Dendritic cell treated with granulocyte-macrophage colony-stimulating factor and Interleukin-4, amounts not matched to agents 40 ng/mL and 50 ng/mL, for 4 days (primary cell): Measurements from ENCODE around the gene GREB1.

ENCODE experiments used
- H3K27ac Mint-ChIP-seq: one replicate; pipeline ENCODE4 v1.8.0; 2022; ENCODE audit warnings: mild to moderate bottlenecking, mixed read lengths
- H3K27me3 Mint-ChIP-seq: one replicate; pipeline ENCODE4 v1.8.0; 2022; ENCODE audit warnings: mild to moderate bottlenecking, mixed read lengths
- H3K36me3 Mint-ChIP-seq: one replicate; pipeline ENCODE4 v1.8.0; 2022; ENCODE audit warnings: low read depth, mixed read lengths
- H3K4me1 Mint-ChIP-seq: one replicate; pipeline ENCODE4 v1.8.0; 2022; ENCODE audit warnings: low read depth, mixed read lengths
- H3K4me3 Mint-ChIP-seq: one replicate; pipeline ENCODE4 v1.8.0; 2022; ENCODE audit warnings: mild to moderate bottlenecking, moderate library complexity, mixed read lengths
- H3K9me3 Mint-ChIP-seq: one replicate; pipeline ENCODE4 v1.8.0; 2022; ENCODE audit warnings: mixed read lengths
- intact Hi-C: fragments of 100-400 bp; cut with micrococcal nuclease; formaldehyde crosslinking; loops from one replicate; pipeline ENCODE4 v1.15.0; 2022

Gene GREB1

GRCh38 chr2:11554399-11554716, 20.5 kb downstream of the GREB1 start:
- peaks cover 12% of the 10 kb centered on the region for H3K4me1 Mint-ChIP-seq

GRCh38 chr2:11556101-11556806, 22.4 kb downstream of the GREB1 start:
- intact Hi-C loops: no loop called here
- H3K4me1 Mint-ChIP-seq: peaks cover 12% of the 10 kb centered on the region
- peaks cover 64% of the 10 kb centered on the region for H3K27me3 Mint-ChIP-seq
- H3K27ac Mint-ChIP-seq: no peak overlapping the region
- no peaks in the 10 kb centered on the region for H3K36me3 Mint-ChIP-seq
- H3K9me3 Mint-ChIP-seq: no peaks in the 10 kb centered on the region
- H3K4me3 Mint-ChIP-seq: no peak overlapping the region

More at GRCh38 chr2:11554399-11554716, 20.5 kb downstream of the GREB1 start:
- H3K36me3 Mint-ChIP-seq: no peaks in the 10 kb centered on the region
- intact Hi-C loops: no loop called here
- H3K4me3 Mint-ChIP-seq: no peak overlapping the region
- H3K27ac Mint-ChIP-seq: no peak overlapping the region
- no peaks in the 10 kb centered on the region for H3K9me3 Mint-ChIP-seq
- H3K27me3 Mint-ChIP-seq: peaks cover 64% of the 10 kb centered on the region

- Mint-ChIP-seq H3K36me3 (no peaks in the 10 kb centered on the region), H3K27ac (no peak overlapping the region), H3K27me3 (peaks cover 47% of the 10 kb centered on the region), H3K9me3 (no peaks in the 10 kb centered on the region), H3K4me1 (peaks cover 12% of the 10 kb centered on the region), H3K4me3 (no peak overlapping the region)
- intact Hi-C loops: no loop called here
Measured at GRCh38 chr2:11558214-11558886, 24.5 kb downstream of the GREB1 start.

- Mint-ChIP-seq H3K27me3 (peaks cover 43% of the 10 kb centered on the region), H3K36me3 (no peaks in the 10 kb centered on the region), H3K4me3 (no peak overlapping the region), H3K9me3 (no peaks in the 10 kb centered on the region), H3K27ac (no peak overlapping the region), H3K4me1 (peaks cover 3% of the 10 kb centered on the region)
- intact Hi-C loops: no loop called here
Measured at GRCh38 chr2:11559066-11559785, 25.4 kb downstream of the GREB1 start.

GRCh38 chr2:11559786-11560155, 25.9 kb downstream of the GREB1 start:
- Mint-ChIP-seq H3K9me3 (no peaks in the 10 kb centered on the region), H3K27ac (no peak overlapping the region), H3K4me3 (no peak overlapping the region), H3K27me3 (peaks cover 42% of the 10 kb centered on the region), H3K4me1 (no peaks in the 10 kb centered on the region), H3K36me3 (no peaks in the 10 kb centered on the region)
- intact Hi-C loops: no loop called here

- Mint-ChIP-seq H3K27me3 (peaks cover 34% of the 10 kb centered on the region), H3K9me3 (no peaks in the 10 kb centered on the region), H3K4me3 (no peak overlapping the region), H3K4me1 (no peaks in the 10 kb centered on the region), H3K36me3 (no peaks in the 10 kb centered on the region), H3K27ac (no peak overlapping the region)
- intact Hi-C loops: no loop called here
Measured at GRCh38 chr2:11560806-11561205, 27.0 kb downstream of the GREB1 start.

- no peak overlapping the region for H3K4me3 Mint-ChIP-seq
- no peaks in the 10 kb centered on the region for H3K36me3 Mint-ChIP-seq
- H3K4me1 Mint-ChIP-seq: no peaks in the 10 kb centered on the region
- H3K9me3 Mint-ChIP-seq: no peaks in the 10 kb centered on the region
- no peak overlapping the region for H3K27ac Mint-ChIP-seq
- intact Hi-C loops: no loop called here
- H3K27me3 Mint-ChIP-seq: peaks cover 24% of the 10 kb centered on the region
Measured at GRCh38 chr2:11562011-11562410, 28.2 kb downstream of the GREB1 start.

- Mint-ChIP-seq H3K4me1 (no peaks in the 10 kb centered on the region), H3K4me3 (no peak overlapping the region), H3K36me3 (no peaks in the 10 kb centered on the region), H3K27ac (no peak overlapping the region), H3K9me3 (no peaks in the 10 kb centered on the region), H3K27me3 (peaks cover 21% of the 10 kb centered on the region)
- intact Hi-C loops: no loop called here
Measured at GRCh38 chr2:11562476-11562875, 28.6 kb downstream of the GREB1 start.

- Mint-ChIP-seq H3K27ac (no peak overlapping the region), H3K4me3 (no peak overlapping the region), H3K9me3 (no peaks in the 10 kb centered on the region), H3K36me3 (no peaks in the 10 kb centered on the region), H3K27me3 (peaks cover 12% of the 10 kb centered on the region), H3K4me1 (no peaks in the 10 kb centered on the region)
- intact Hi-C loops: no loop called here
Measured at GRCh38 chr2:11563784-11564666, 30.2 kb downstream of the GREB1 start.

- Mint-ChIP-seq H3K9me3 (no peaks in the 10 kb centered on the region), H3K4me1 (no peaks in the 10 kb centered on the region), H3K27ac (no peak overlapping the region), H3K36me3 (no peaks in the 10 kb centered on the region), H3K4me3 (no peak overlapping the region), H3K27me3 (peaks cover 8% of the 10 kb centered on the region)
- intact Hi-C loops: no loop called here
Measured at GRCh38 chr2:11564816-11565567, 31.1 kb downstream of the GREB1 start.

- H3K9me3 Mint-ChIP-seq: no peaks in the 10 kb centered on the region
- no peak overlapping the region for H3K27ac Mint-ChIP-seq
- no peaks in the 10 kb centered on the region for H3K36me3 Mint-ChIP-seq
- peaks cover 5% of the 10 kb centered on the region for H3K4me1 Mint-ChIP-seq
- H3K27me3 Mint-ChIP-seq: peaks cover 7% of the 10 kb centered on the region
- intact Hi-C loops: no loop called here
- no peak overlapping the region for H3K4me3 Mint-ChIP-seq
Measured at GRCh38 chr2:11566383-11566782, 32.5 kb downstream of the GREB1 start.

GRCh38 chr2:11567631-11568031, 33.8 kb downstream of the GREB1 start:
- Mint-ChIP-seq H3K27ac (no peak overlapping the region), H3K36me3 (no peaks in the 10 kb centered on the region), H3K27me3 (peaks cover 7% of the 10 kb centered on the region), H3K9me3 (no peaks in the 10 kb centered on the region), H3K4me1 (peaks cover 7% of the 10 kb centered on the region), H3K4me3 (no peak overlapping the region)
- intact Hi-C loops: no loop called here

GRCh38 chr2:11568436-11568835, 34.6 kb downstream of the GREB1 start:
- H3K27ac Mint-ChIP-seq: no peak overlapping the region
- no peak overlapping the region for H3K4me3 Mint-ChIP-seq
- no peaks in the 10 kb centered on the region for H3K9me3 Mint-ChIP-seq
- intact Hi-C loops: no loop called here
- peaks cover 7% of the 10 kb centered on the region for H3K4me1 Mint-ChIP-seq
- no peaks in the 10 kb centered on the region for H3K36me3 Mint-ChIP-seq
- peaks cover 7% of the 10 kb centered on the region for H3K27me3 Mint-ChIP-seq
